HG03108 (cell line): ENCODE data around the gene TBC1D14.

Experiments used
- ATAC-seq: cut with Tn5 transposase; IDR thresholded peaks from one replicate; pipeline ENCODE4 v1.9.1; 2021; ENCODE audit warnings: moderate library complexity; ENCODE audit not compliant: unreplicated experiment

The TBC1D14 gene

GRCh38 chr4:6909113-6909969 lies at the start of gene TBC1D14:
TSS of gene TBC1D14 (plus strand) at chr4:6909826. CDS start at chr4:6923390, 13,564 bp downstream.
- ATAC-seq = peak; percentile 88

- ATAC-seq = no peak
These were observed 41.2 kb upstream of the TBC1D14 start for GRCh38 chr4:6868386-6868785.

- no peak for ATAC-seq
These were observed 39.7 kb upstream of the TBC1D14 start for GRCh38 chr4:6869944-6870343.

GRCh38 chr4:6873291-6873690 lies 36.3 kb upstream of the TBC1D14 start:
- no peak for ATAC-seq

- no peak for ATAC-seq
These were observed 35.7 kb upstream of the TBC1D14 start for GRCh38 chr4:6873792-6874461.

GRCh38 chr4:6874981-6875380 lies 34.6 kb upstream of the TBC1D14 start:
- ATAC-seq = no peak

- ATAC-seq = no peak
These were observed 34.2 kb upstream of the TBC1D14 start for GRCh38 chr4:6875431-6875831.

GRCh38 chr4:6876440-6876839 lies 33.2 kb upstream of the TBC1D14 start:
- no peak for ATAC-seq

GRCh38 chr4:6877067-6877466 lies 32.6 kb upstream of the TBC1D14 start:
- ATAC-seq = no peak

- ATAC-seq = no peak
These were observed 31.1 kb upstream of the TBC1D14 start for GRCh38 chr4:6878451-6879059.

- no peak for ATAC-seq
These were observed 28.9 kb upstream of the TBC1D14 start for GRCh38 chr4:6880691-6881090.

GRCh38 chr4:6881908-6882307 lies 27.7 kb upstream of the TBC1D14 start:
- ATAC-seq = no peak

GRCh38 chr4:6884341-6884870 lies 25.2 kb upstream of the TBC1D14 start:
- no peak for ATAC-seq

- ATAC-seq = peak; percentile 71
These were observed 23.6 kb upstream of the TBC1D14 start for GRCh38 chr4:6885953-6886557.

- no peak for ATAC-seq
These were observed 22.7 kb upstream of the TBC1D14 start for GRCh38 chr4:6886886-6887285.

- ATAC-seq = no peak
These were observed 21.8 kb upstream of the TBC1D14 start for GRCh38 chr4:6887591-6888371.

- no peak for ATAC-seq
These were observed 21.0 kb upstream of the TBC1D14 start for GRCh38 chr4:6888506-6889071.

- no peak for ATAC-seq
These were observed 20.4 kb upstream of the TBC1D14 start for GRCh38 chr4:6889101-6889735.

- no peak for ATAC-seq
These were observed 19.8 kb upstream of the TBC1D14 start for GRCh38 chr4:6889736-6890324.
